Activated CD4-positive, alpha-beta T cell treated with anti-CD3 and anti-CD28 coated beads, Interleukin-2, amount 50 U/mL, for 48 hours (primary cell): ENCODE data around the gene TARM1.
A peak's percentile ranks its signal among the peaks of the same experiment; 100 is the strongest.
"Not testable (repeated sequence)": the region's sequence is repeated elsewhere in the genome, so short reads cannot be mapped to it uniquely, and the experiment has no call there.

ENCODE experiments used
- DNase-seq, 2 experiments: peaks; one replicate each; pipeline ENCODE4 v3.0.0-alpha.2; 2020

The TARM1 gene

GRCh38 chr19:54099190-54099902, 18.2 kb upstream of the TARM1 start:
- no peak for DNase-seq

- DNase-seq = no peak
These were observed 15.5 kb upstream of the TARM1 start for GRCh38 chr19:54096617-54097106.

- DNase-seq = peak; percentile 43 to 53
These were observed 14.9 kb upstream of the TARM1 start for GRCh38 chr19:54095859-54096616.

GRCh38 chr19:54095136-54095858, 14.1 kb upstream of the TARM1 start:
- DNase-seq = no peak

GRCh38 chr19:54094426-54095000, 13.3 kb upstream of the TARM1 start:
- no peak for DNase-seq

- no peak for DNase-seq
These were observed 3.2 kb upstream of the TARM1 start for GRCh38 chr19:54084410-54084809.

GRCh38 chr19:54077334-54077733, 3.8 kb downstream of the TARM1 start:
- DNase-seq = no peak

GRCh38 chr19:54074851-54075250, 6.3 kb downstream of the TARM1 start:
- no peak for DNase-seq

- DNase-seq = no peak
These were observed 7.3 kb downstream of the TARM1 start for GRCh38 chr19:54073829-54074228.

- no peak for DNase-seq
These were observed 11.7 kb downstream of the TARM1 start for GRCh38 chr19:54069470-54069869.

- no peak for DNase-seq
These were observed 17.6 kb downstream of the TARM1 start, which contains the start of gene VSTM1 for GRCh38 chr19:54063350-54064116. TSS of gene VSTM1 (minus strand) at chr19:54063897. CDS start at chr19:54063777, 120 bp downstream.

GRCh38 chr19:54062643-54063042, 18.5 kb downstream of the TARM1 start:
- no peak for DNase-seq

GRCh38 chr19:54047616-54048015, 33.5 kb downstream of the TARM1 start:
- DNase-seq = no peak

GRCh38 chr19:54045771-54046170, 35.4 kb downstream of the TARM1 start:
- DNase-seq = no peak

- no peak for DNase-seq
These were observed 38.2 kb downstream of the TARM1 start for GRCh38 chr19:54042989-54043388.

- DNase-seq = no peak
These were observed 39.1 kb downstream of the TARM1 start for GRCh38 chr19:54041969-54042606.

GRCh38 chr19:54040003-54040402, 41.2 kb downstream of the TARM1 start:
- no peak for DNase-seq

- not testable (repeated sequence) for DNase-seq
These were observed 44.6 kb downstream of the TARM1 start for GRCh38 chr19:54036542-54036941.

GRCh38 chr19:54035215-54036178, 45.7 kb downstream of the TARM1 start:
- DNase-seq = no peak

- no peak for DNase-seq
These were observed 50.1 kb downstream of the TARM1 start for GRCh38 chr19:54030895-54031586.
